Neutrophil (primary cell): ENCODE data around the gene DOCK11.

ENCODE experiments used
- H3K27ac ChIP-seq: fragments of 200-600 bp; sonication (generic); 2 replicates; pipeline ENCODE4 v1.5.1; 2016; ENCODE audit warnings: mild to moderate bottlenecking, moderate library complexity
- H3K27me3 ChIP-seq: fragments of 200-600 bp; sonication (generic); 2 replicates; pipeline ENCODE4 v1.6.0; 2016; ENCODE audit warnings: mild to moderate bottlenecking
- H3K36me3 ChIP-seq: fragments of 200-600 bp; sonication (generic); 2 replicates; pipeline ENCODE4 v1.5.1; 2017
- H3K4me1 ChIP-seq, 2 experiments: fragments of 200-600 bp in 1 of 2; sonication (generic) in 1 of 2; 1 replicate in 1 of 2; 2 replicates in 1 of 2; pipeline versions ENCODE4 v1.5.1 to v1.6.1; 2013 to 2016; ENCODE audit warnings: low read depth in 1 of 2, low read length in 1 of 2, mild to moderate bottlenecking in 1 of 2, moderate library complexity in 1 of 2; ENCODE audit not compliant: control insufficient read depth in 1 of 2, insufficient read depth in 1 of 2
- H3K4me3 ChIP-seq, 2 experiments: fragments of 200-600 bp in 1 of 2; sonication (generic) in 1 of 2; 1 replicate in 1 of 2; 2 replicates in 1 of 2; pipeline ENCODE4 v1.5.1; 2013 to 2016; ENCODE audit warnings: low read depth in 1 of 2, low read length in 1 of 2, mild to moderate bottlenecking in 1 of 2, moderate library complexity in 1 of 2
- H3K9me3 ChIP-seq: fragments of 200-600 bp; sonication (generic); 2 replicates; pipeline ENCODE4 v1.5.1; 2016
- CTCF ChIP-seq: fragments of 200-600 bp; sonication (generic); IDR thresholded peaks from 2 replicates; pipeline ENCODE4 v1.5.1; 2016; ENCODE audit warnings: antibody characterized with exemption

The DOCK11 gene

GRCh38 chrX:118593407-118593806 is 97.8 kb downstream of the DOCK11 start:
- no peak overlapping the region for H3K4me3 ChIP-seq
- peaks cover 73% of the 10 kb centered on the region for H3K36me3 ChIP-seq
- TF ChIP-seq CTCF = no peak
- no peak overlapping the region for H3K27ac ChIP-seq
- H3K27me3 ChIP-seq = no peaks in the 10 kb centered on the region
- no peaks in the 10 kb centered on the region for H3K9me3 ChIP-seq
- H3K4me1 ChIP-seq = peaks cover 13% of the 10 kb centered on the region in 2 experiments

GRCh38 chrX:118594697-118595420 is 99.2 kb downstream of the DOCK11 start:
- H3K9me3 ChIP-seq = no peaks in the 10 kb centered on the region
- H3K4me1 ChIP-seq = peaks cover 13% of the 10 kb centered on the region in 2 experiments
- no peak for TF ChIP-seq CTCF
- peaks cover 73% of the 10 kb centered on the region for H3K36me3 ChIP-seq
- no peak overlapping the region for H3K4me3 ChIP-seq
- H3K27ac ChIP-seq = peak overlapping the region; percentile 39
- H3K27me3 ChIP-seq = no peaks in the 10 kb centered on the region

GRCh38 chrX:118595501-118596042 is 100.0 kb downstream of the DOCK11 start:
- TF ChIP-seq CTCF = no peak
- no peak overlapping the region for H3K4me3 ChIP-seq
- H3K9me3 ChIP-seq = no peaks in the 10 kb centered on the region
- peak overlapping the region; percentile 39 for H3K27ac ChIP-seq
- H3K4me1 ChIP-seq = peaks cover 13% of the 10 kb centered on the region in 2 experiments
- H3K36me3 ChIP-seq = peaks cover 73% of the 10 kb centered on the region
- no peaks in the 10 kb centered on the region for H3K27me3 ChIP-seq

- Histone ChIP-seq H3K4me3 (no peak overlapping the region), H3K27ac (no peak overlapping the region), H3K4me1 (peaks cover 13% of the 10 kb centered on the region in 2 experiments), H3K36me3 (peaks cover 70% of the 10 kb centered on the region), H3K9me3 (no peaks in the 10 kb centered on the region), H3K27me3 (no peaks in the 10 kb centered on the region)
- no peak for TF ChIP-seq CTCF
These were observed 100.8 kb downstream of the DOCK11 start for GRCh38 chrX:118596390-118596789.

- Histone ChIP-seq H3K4me1 (no peaks in the 10 kb centered on the region), H3K4me3 (no peak overlapping the region), H3K27ac (no peak overlapping the region), H3K36me3 (peaks cover 60% of the 10 kb centered on the region), H3K9me3 (no peaks in the 10 kb centered on the region), H3K27me3 (no peaks in the 10 kb centered on the region)
- TF ChIP-seq CTCF = peak; percentile 53
These were observed 108.4 kb downstream of the DOCK11 start for GRCh38 chrX:118603981-118604380.
